HCT116 (cell line): ENCODE results near the gene RAB8A. TPM values are rescaled to one million over a fixed set of nuclear protein-coding genes. Genes with fewer than 3 reads are reported as not detected.

ENCODE experiments used
- ATAC-seq: fragments of 200-7000 bp; cut with Tn5 transposase; 2 replicates; pipeline ENCODE4 v1.9.1; 2020; ENCODE audit warnings: mild to moderate bottlenecking, moderate library complexity
- BruUV-seq: library from RNA; stranded (reverse); fragments of 400-500 nt; replicated peaks from 2 replicates; lab custom pipeline; 2021; lab: Mats Ljungman, UMichigan
- CTCF ChIA-PET: fragments of 300-600 bp; sonication (Branson Sonifier 250); formaldehyde crosslinking; loops from one replicate; lab custom pipeline; 2021; ENCODE audit warnings: antibody characterized with exemption; lab: Charles Lee
- POLR2A ChIA-PET: fragments of 300-600, 350-600 bp; sonication (Branson Sonifier 250); formaldehyde crosslinking; loops from one replicate; lab custom pipeline; 2021; ENCODE audit warnings: antibody characterized with exemption; lab: Charles Lee
- RAD21 ChIA-PET, 2 experiments: fragments of 300-600 bp; sonication (Branson Sonifier 250); formaldehyde crosslinking; loops; one replicate each; lab custom pipeline; 2023; ENCODE audit warnings: low total read pairs in 2 of 2; ENCODE audit not compliant: uncharacterized antibody in 2 of 2, unreplicated experiment in 2 of 2, low non-redundant PET in 1 of 2; lab: Charles Lee
- DNase-seq: peaks from one replicate; pipeline ENCODE4 v3.0.0-alpha.2; 2010; ENCODE audit warnings: low read depth, low spot score
- H2AFZ ChIP-seq: fragments of 200-600 bp; shearing (Covaris generic), sonication (generic); 2 replicates; pipeline ENCODE4 v1.6.1; 2017; ENCODE audit warnings: low read depth, mixed run types, mixed read lengths, antibody characterized with exemption, low read length; ENCODE audit not compliant: poor library complexity, severe bottlenecking
- H3K27ac ChIP-seq: 2 replicates; pipeline ENCODE4 v1.5.1; 2012; ENCODE audit warnings: low read depth, low read length
- H3K27me3 ChIP-seq: fragments of 200-600 bp; sonication (generic); 2 replicates; pipeline ENCODE4 v1.6.1; 2016; ENCODE audit warnings: mixed run types, low read length, mixed read lengths; ENCODE audit not compliant: insufficient read depth
- H3K36me3 ChIP-seq, 2 experiments: fragments of 200-500 bp in 1 of 2; fragments of 200-600 bp in 1 of 2; sonication (Bioruptor generic) in 1 of 2; sonication (generic) in 1 of 2; 2 replicates each; pipeline versions ENCODE4 v1.5.1 to v1.6.1; 2014 to 2016; ENCODE audit warnings: low read length in 2 of 2, inconsistent platforms in 1 of 2, mixed read lengths in 1 of 2, mixed run types in 1 of 2; ENCODE audit not compliant: insufficient read depth in 2 of 2, control insufficient read depth in 1 of 2
- H3K4me1 ChIP-seq, 2 experiments: fragments of 200-600 bp in 1 of 2; sonication (generic) in 1 of 2; 2 replicates each; pipeline versions ENCODE4 v1.5.1 to v1.6.1; 2012 to 2017; ENCODE audit warnings: low read length in 2 of 2, inconsistent platforms in 1 of 2, mild to moderate bottlenecking in 1 of 2, mixed read lengths in 1 of 2, mixed run types in 1 of 2, moderate library complexity in 1 of 2; ENCODE audit not compliant: insufficient read depth in 2 of 2, control insufficient read depth in 1 of 2
- H3K4me2 ChIP-seq: fragments of 200-600 bp; sonication (generic); 2 replicates; pipeline ENCODE4 v1.6.1; 2017; ENCODE audit warnings: mixed run types, low read length, mixed read lengths
- H3K4me3 ChIP-seq, 2 experiments: fragments of 200-600 bp in 1 of 2; sonication (generic) in 1 of 2; replicated peaks in 1 of 2; 2 replicates each; pipeline ENCODE4 v1.5.1; 2011 to 2016; ENCODE audit warnings: low read length in 2 of 2, control low read depth in 1 of 2, low read depth in 1 of 2, mild to moderate bottlenecking in 1 of 2, mixed read lengths in 1 of 2, mixed run types in 1 of 2
- H3K79me2 ChIP-seq: fragments of 200-600 bp; sonication (generic); 2 replicates; pipeline ENCODE4 v1.6.1; 2017; ENCODE audit warnings: mild to moderate bottlenecking, mixed run types, low read length, moderate library complexity, mixed read lengths; ENCODE audit not compliant: insufficient read depth
- H3K9ac ChIP-seq: fragments of 200-600 bp; sonication (generic); 2 replicates; pipeline ENCODE4 v1.6.1; 2016; ENCODE audit warnings: low read length, mixed read lengths
- H3K9me2 ChIP-seq: fragments of 200-600 bp; sonication (generic), shearing (Covaris generic); 2 replicates; pipeline ENCODE4 v1.6.1; 2017; ENCODE audit warnings: mixed run types, mild to moderate bottlenecking, moderate library complexity; ENCODE audit not compliant: insufficient read depth
- H3K9me3 ChIP-seq, 2 experiments: fragments of 200-500 bp in 1 of 2; fragments of 200-600 bp in 1 of 2; sonication (Bioruptor generic) in 1 of 2; sonication (generic) in 1 of 2; 2 replicates each; pipeline ENCODE4 v1.6.1; 2014 to 2017; ENCODE audit warnings: low read length in 2 of 2, mixed read lengths in 2 of 2, inconsistent platforms in 1 of 2, low read depth in 1 of 2, mild to moderate bottlenecking in 1 of 2, mixed run types in 1 of 2, moderate library complexity in 1 of 2; ENCODE audit not compliant: control insufficient read depth in 1 of 2, insufficient read depth in 1 of 2
- H4K20me1 ChIP-seq: fragments of 200-600 bp; sonication (generic), shearing (Covaris generic); 2 replicates; pipeline ENCODE4 v1.6.1; 2017; ENCODE audit warnings: mixed run types, mild to moderate bottlenecking, moderate library complexity; ENCODE audit not compliant: insufficient read depth
- ATF3 ChIP-seq: IDR thresholded peaks from 2 replicates; pipeline ENCODE4 v1.6.1; 2012
- CBX3 ChIP-seq: IDR thresholded peaks from 2 replicates; pipeline ENCODE4 v1.6.1; 2012; ENCODE audit warnings: low read depth
- EGR1 ChIP-seq: IDR thresholded peaks from 2 replicates; pipeline ENCODE4 v1.6.1; 2012; ENCODE audit warnings: low read depth
- ELF1 ChIP-seq: IDR thresholded peaks from 2 replicates; pipeline ENCODE4 v1.6.1; 2012; ENCODE audit warnings: low read depth, borderline replicate concordance
- EZH2 ChIP-seq: fragments of 200-600 bp; sonication (generic); IDR thresholded peaks from 2 replicates; pipeline ENCODE4 v1.6.1; 2017; ENCODE audit warnings: antibody characterized with exemption, mixed run types
- EZH2phosphoT487 ChIP-seq: fragments of 200-600 bp; IDR thresholded peaks from 2 replicates; pipeline ENCODE4 v1.6.1; 2018; ENCODE audit warnings: antibody characterized with exemption, borderline replicate concordance
- FOSL1 ChIP-seq: IDR thresholded peaks from 2 replicates; pipeline ENCODE4 v1.6.1; 2012; ENCODE audit warnings: low read depth
- MAX ChIP-seq: IDR thresholded peaks from 2 replicates; pipeline ENCODE4 v1.6.1; 2012
- POLR2A ChIP-seq: IDR thresholded peaks from 2 replicates; pipeline ENCODE4 v1.7.0; 2011; ENCODE audit warnings: borderline replicate concordance; ENCODE audit not compliant: insufficient read depth, insufficient read length; ENCODE audit errors: extremely low read depth
- POLR2AphosphoS5 ChIP-seq: IDR thresholded peaks from 2 replicates; pipeline ENCODE4 v1.6.1; 2011; ENCODE audit warnings: mild to moderate bottlenecking, low read depth, low read length, moderate library complexity
- RAD21 ChIP-seq: IDR thresholded peaks from 2 replicates; pipeline ENCODE4 v1.6.1; 2012; ENCODE audit warnings: low read depth, mild to moderate bottlenecking
- REST ChIP-seq: IDR thresholded peaks from 2 replicates; pipeline ENCODE4 v1.6.1; 2012; ENCODE audit warnings: low read depth
- SIN3A ChIP-seq: IDR thresholded peaks from 2 replicates; pipeline ENCODE4 v1.6.1; 2012; ENCODE audit warnings: low read depth
- SRF ChIP-seq: IDR thresholded peaks from 2 replicates; pipeline ENCODE4 v1.6.1; 2012; ENCODE audit warnings: low read depth
- YY1 ChIP-seq: IDR thresholded peaks from 2 replicates; pipeline ENCODE4 v1.6.1; 2011; ENCODE audit warnings: low read length, low read depth, moderate library complexity, mild to moderate bottlenecking; ENCODE audit not compliant: insufficient replicate concordance; ENCODE audit errors: extremely low read depth
- ZBTB33 ChIP-seq: IDR thresholded peaks from 2 replicates; pipeline ENCODE4 v1.6.1; 2011; ENCODE audit warnings: mild to moderate bottlenecking, low read length, moderate library complexity; ENCODE audit not compliant: insufficient replicate concordance; ENCODE audit errors: extremely low read depth
- ZFX ChIP-seq: fragments of 450-650 bp; IDR thresholded peaks from 2 replicates; pipeline ENCODE4 v1.6.1; 2017
- ZNF274 ChIP-seq: fragments of 200-500 bp; sonication (Bioruptor generic); IDR thresholded peaks from 2 replicates; pipeline ENCODE4 v1.6.1; 2014; ENCODE audit warnings: mild to moderate bottlenecking, low read depth, low read length, inconsistent platforms
- intact Hi-C: fragments of 100-400 bp; cut with micrococcal nuclease; formaldehyde crosslinking; loops from 2 replicates; pipeline ENCODE4 v1.10.0; 2022
- total RNA-seq: library from RNA; stranded (reverse); gene quantifications from one replicate; pipeline ENCODE4 v1.2.1, GENCODE V29; 2021; ENCODE audit not compliant: unreplicated experiment

Gene RAB8A
- total RNA-seq, 1 experiment from 2014 or later: 116 TPM

GRCh38 chr19:16104722-16105121 is 7.0 kb upstream of the RAB8A start:
- Histone ChIP-seq H3K4me3 (no peak overlapping the region), H3K4me2 (no peak overlapping the region), H4K20me1 (no peaks in the 10 kb centered on the region), H2AFZ (no peak overlapping the region), H3K27me3 (no peaks in the 10 kb centered on the region), H3K9me3 (no peaks in the 10 kb centered on the region), H3K36me3 (peaks cover 8 to 23% of the 10 kb centered on the region in 2 experiments; a peak in 2 of 4 replicates), H3K79me2 (no peaks in the 10 kb centered on the region), H3K9ac (no peak overlapping the region), H3K27ac (no peak overlapping the region), H3K4me1 (peaks cover 0 to 4% of the 10 kb centered on the region in 2 experiments; a peak in 1 of 4 replicates), H3K9me2 (no peaks in the 10 kb centered on the region)
- CTCF ChIA-PET: no interaction called here
- RAD21 ChIA-PET: no interaction called here
- intact Hi-C loops: no loop called here
- DNase-seq (no peak), ATAC-seq (no peak)
- TF ChIP-seq EZH2phosphoT487 (no peak), YY1 (no peak), ZBTB33 (no peak), MAX (no peak), POLR2A (no peak), ELF1 (no peak), EZH2 (no peak), POLR2AphosphoS5 (no peak), SIN3A (no peak), SRF (no peak), REST (no peak), ZNF274 (no peak), FOSL1 (no peak), EGR1 (no peak), CBX3 (no peak), ZFX (no peak), ATF3 (no peak), RAD21 (no peak)
- no TSS peak for BruUV-seq
- POLR2A ChIA-PET: interaction anchor here (1.2 kb wide), 1 partner anchor 10 kb away, joined by 3 read pairs; no protein-coding TSS in a partner anchor
